IMR-90 (cell line): ENCODE data around the gene ARHGEF4. TPM values are rescaled to one million over a fixed set of nuclear protein-coding genes. Genes with fewer than 3 reads are reported as not detected.

Experiments
- ATAC-seq: fragments of 200-7000 bp; cut with Tn5 transposase; 2 replicates; pipeline ENCODE4 v1.9.1; 2020; ENCODE audit warnings: low read depth, mild to moderate bottlenecking, moderate library complexity
- BruUV-seq: library from RNA; stranded (reverse); fragments of 400-500 nt; replicated peaks from 2 replicates; lab custom pipeline; 2021; lab: Mats Ljungman, UMichigan
- CTCF ChIA-PET: fragments of 300-600 bp; formaldehyde crosslinking; extraction: SDS; loops from one replicate; lab custom pipeline; 2021; ENCODE audit warnings: antibody characterized with exemption; lab: Yijun Ruan, JAX
- POLR2A ChIA-PET: fragments of 300-600 bp; sonication (Branson Sonifier 250); formaldehyde crosslinking; loops from one replicate; lab custom pipeline; 2022; ENCODE audit warnings: antibody characterized with exemption; ENCODE audit not compliant: unreplicated experiment; lab: Charles Lee
- DNase-seq: peaks from one replicate; pipeline ENCODE4 v3.0.0; 2013
- H2AFZ ChIP-seq: replicated peaks from 2 replicates; pipeline ENCODE3; 2013; ENCODE audit warnings: low read length, mild to moderate bottlenecking; ENCODE audit not compliant: poor library complexity
- H2AK5ac ChIP-seq: 2 replicates; pipeline ENCODE4 v1.6.1; 2013; ENCODE audit warnings: low read depth, low read length, inconsistent platforms
- H2AK9ac ChIP-seq: replicated peaks from 2 replicates; pipeline ENCODE3; 2013; ENCODE audit warnings: mild to moderate bottlenecking, low read depth, low read length, moderate library complexity; ENCODE audit not compliant: poor library complexity
- H2BK120ac ChIP-seq: 2 replicates; pipeline ENCODE4 v1.6.1; 2013; ENCODE audit warnings: low read depth, low read length, inconsistent platforms
- H2BK15ac ChIP-seq: 3 replicates; pipeline ENCODE4 v1.6.1; 2013; ENCODE audit warnings: low read depth, low read length, inconsistent platforms
- H2BK20ac ChIP-seq: 2 replicates; pipeline ENCODE4 v1.6.1; 2013; ENCODE audit warnings: low read depth, mild to moderate bottlenecking, inconsistent platforms, low read length, moderate library complexity
- H2BK5ac ChIP-seq: 2 replicates; pipeline ENCODE4 v1.6.1; 2013; ENCODE audit warnings: mild to moderate bottlenecking, low read depth, low read length, inconsistent platforms; ENCODE audit not compliant: poor library complexity, severe bottlenecking
- H3K14ac ChIP-seq: replicated peaks from 2 replicates; pipeline ENCODE4 v1.6.1; 2013; ENCODE audit warnings: low read depth, low read length, inconsistent platforms
- H3K18ac ChIP-seq: 2 replicates; pipeline ENCODE4 v1.6.1; 2013; ENCODE audit warnings: low read depth, low read length, control low read depth
- H3K23ac ChIP-seq: 2 replicates; pipeline ENCODE4 v1.6.1; 2013; ENCODE audit warnings: low read depth, low read length, inconsistent platforms
- H3K27ac ChIP-seq: 2 replicates; pipeline ENCODE4 v1.5.1; 2013; ENCODE audit warnings: mild to moderate bottlenecking, control low read depth, low read length; ENCODE audit not compliant: insufficient read depth
- H3K27me3 ChIP-seq: 2 replicates; pipeline ENCODE4 v1.6.1; 2013; ENCODE audit warnings: low read length; ENCODE audit not compliant: control insufficient read depth, insufficient read depth
- H3K36me3 ChIP-seq: 2 replicates; pipeline ENCODE4 v1.6.1; 2013; ENCODE audit warnings: low read length, mixed read lengths; ENCODE audit not compliant: control insufficient read depth, insufficient read depth
- H3K4ac ChIP-seq: 2 replicates; pipeline ENCODE4 v1.6.1; 2013; ENCODE audit warnings: low read depth, low read length, inconsistent platforms
- H3K4me1 ChIP-seq: 2 replicates; pipeline ENCODE4 v1.6.1; 2013; ENCODE audit warnings: low read length, mixed read lengths; ENCODE audit not compliant: control insufficient read depth, insufficient read depth
- H3K4me2 ChIP-seq: 2 replicates; pipeline ENCODE4 v1.6.1; 2013; ENCODE audit warnings: low read depth, mild to moderate bottlenecking, control low read depth, low read length, moderate library complexity
- H3K4me3 ChIP-seq: 2 replicates; pipeline ENCODE4 v1.5.1; 2013; ENCODE audit warnings: low read depth, mild to moderate bottlenecking, control low read depth, low read length, moderate library complexity; ENCODE audit not compliant: insufficient read depth
- H3K56ac ChIP-seq: 2 replicates; pipeline ENCODE4 v1.6.1; 2013; ENCODE audit warnings: low read length, inconsistent platforms; ENCODE audit not compliant: insufficient read depth; ENCODE audit errors: extremely low read depth
- H3K79me1 ChIP-seq, 2 experiments: 2 replicates each; pipeline ENCODE4 v1.6.1; 2013; ENCODE audit warnings: low read length in 2 of 2, inconsistent platforms in 1 of 2, low read depth in 1 of 2
- H3K9ac ChIP-seq: 2 replicates; pipeline ENCODE4 v1.6.1; 2013; ENCODE audit warnings: low read depth, low read length, control low read depth
- H3K9me1 ChIP-seq: 2 replicates; pipeline ENCODE4 v1.6.1; 2013; ENCODE audit warnings: low read length, inconsistent platforms; ENCODE audit not compliant: insufficient read depth
- H3K9me3 ChIP-seq: 2 replicates; pipeline ENCODE4 v1.6.1; 2013; ENCODE audit warnings: low read length; ENCODE audit not compliant: control insufficient read depth, insufficient read depth
- H4K20me1 ChIP-seq: 2 replicates; pipeline ENCODE4 v1.6.1; 2013; ENCODE audit warnings: low read length, inconsistent platforms; ENCODE audit not compliant: insufficient read depth
- H4K5ac ChIP-seq: 2 replicates; pipeline ENCODE4 v1.6.1; 2013; ENCODE audit warnings: mild to moderate bottlenecking, low read depth, low read length, control low read depth
- H4K8ac ChIP-seq, 2 experiments: 2 replicates each; pipeline ENCODE4 v1.6.1; 2013; ENCODE audit warnings: low read depth in 2 of 2, low read length in 2 of 2, control low read depth in 1 of 2, inconsistent platforms in 1 of 2
- H4K91ac ChIP-seq: 2 replicates; pipeline ENCODE4 v1.6.1; 2013; ENCODE audit warnings: low read depth, low read length, inconsistent platforms; ENCODE audit not compliant: insufficient read depth
- BHLHE40 ChIP-seq: fragments of 150-350 bp; IDR thresholded peaks from 2 replicates; pipeline ENCODE4 v1.6.1; 2016; ENCODE audit warnings: mild to moderate bottlenecking, low read depth, low read length
- CEBPB ChIP-seq: IDR thresholded peaks from 2 replicates; pipeline ENCODE4 v1.6.1; 2012; ENCODE audit warnings: low read depth, low read length, improper control_type of control experiment
- CHD1 ChIP-seq: IDR thresholded peaks from 2 replicates; pipeline ENCODE4 v1.6.1; 2012; ENCODE audit warnings: low read depth, low read length, improper control_type of control experiment
- CTCF ChIP-seq: conservative IDR thresholded peaks from 2 replicates; pipeline ENCODE4 v1.5.1; 2012; ENCODE audit warnings: mild to moderate bottlenecking, low read depth, low read length, improper control_type of control experiment
- ELK1 ChIP-seq: fragments of 150-350 bp; IDR thresholded peaks from 2 replicates; pipeline ENCODE4 v1.6.1; 2016; ENCODE audit warnings: low read depth, mild to moderate bottlenecking, low read length, moderate library complexity, borderline replicate concordance
- FOS ChIP-seq: fragments of 150-350 bp; IDR thresholded peaks from 2 replicates; pipeline ENCODE4 v1.6.1; 2016; ENCODE audit warnings: low read depth, low read length
- MAFK ChIP-seq: IDR thresholded peaks from 2 replicates; pipeline ENCODE4 v1.6.1; 2012; ENCODE audit warnings: low read depth, low read length, improper control_type of control experiment
- MAZ ChIP-seq: IDR thresholded peaks from 2 replicates; pipeline ENCODE4 v1.6.1; 2012; ENCODE audit warnings: low read depth, mild to moderate bottlenecking, low read length, improper control_type of control experiment, moderate library complexity, borderline replicate concordance
- MXI1 ChIP-seq: IDR thresholded peaks from 2 replicates; pipeline ENCODE4 v1.6.1; 2012; ENCODE audit warnings: low read depth, mild to moderate bottlenecking, low read length, moderate library complexity, borderline replicate concordance
- NFE2L2 ChIP-seq: fragments of 150-350 bp; IDR thresholded peaks from 2 replicates; pipeline ENCODE4 v1.6.1; 2016; ENCODE audit warnings: low read depth, mild to moderate bottlenecking, low read length
- POLR2A ChIP-seq: IDR thresholded peaks from 2 replicates; pipeline ENCODE4 v1.6.1; 2012; ENCODE audit warnings: mild to moderate bottlenecking, low read depth, low read length
- RAD21 ChIP-seq: IDR thresholded peaks from 2 replicates; pipeline ENCODE4 v1.6.1; 2012; ENCODE audit warnings: low read length, improper control_type of control experiment
- RCOR1 ChIP-seq: IDR thresholded peaks from 2 replicates; pipeline ENCODE4 v1.6.1; 2012; ENCODE audit warnings: mild to moderate bottlenecking, low read length, improper control_type of control experiment; ENCODE audit not compliant: insufficient replicate concordance
- RFX5 ChIP-seq: IDR thresholded peaks from 2 replicates; pipeline ENCODE4 v1.8.0; 2012; ENCODE audit warnings: low read depth, mild to moderate bottlenecking, low read length, moderate library complexity
- SMC3 ChIP-seq: fragments of 150-350 bp; IDR thresholded peaks from 2 replicates; pipeline ENCODE4 v1.6.1; 2016; ENCODE audit warnings: low read depth, mild to moderate bottlenecking, antibody characterized with exemption, low read length, moderate library complexity
- USF2 ChIP-seq: fragments of 150-350 bp; IDR thresholded peaks from 2 replicates; pipeline ENCODE4 v1.6.1; 2017; ENCODE audit warnings: mild to moderate bottlenecking, antibody characterized with exemption, low read length, low read depth
- WGBS, 2 experiments: methylation state at CpG; one replicate each; pipeline versions ENCODE4 v1.1.5 to v1.1.7; 2013; ENCODE audit warnings: missing lambda C conversion rate in 2 of 2; ENCODE audit not compliant: insufficient read length in 1 of 2; ENCODE audit errors: extremely low coverage in 2 of 2; 5-methylcytosine and 5-hydroxymethylcytosine counted together
- dilution Hi-C: fragments of 300-500 bp; cut with HindIII; formaldehyde crosslinking; loops from one replicate; pipeline ENCODE4 v1.14.3; 2018; ENCODE audit warnings: low sequenced_read_pairs; ENCODE audit not compliant: unreplicated experiment
- in situ Hi-C: fragments of 300-500 bp; cut with MboI; formaldehyde crosslinking; loops from 3 replicates; pipeline ENCODE4 v1.14.3; 2019; ENCODE audit warnings: low sequenced_read_pairs, inconsistent platforms, mixed read lengths
- intact Hi-C: fragments of 100-400 bp; cut with micrococcal nuclease; formaldehyde crosslinking; loops from 2 replicates; pipeline ENCODE4 v1.10.0; 2022
- polyA plus RNA-seq, 3 experiments: library from polyadenylated mRNA; depleted of rRNA; stranded (reverse); fragments of >200 nt; gene quantifications; 2 replicates each; pipeline ENCODE4 v1.2.3, GENCODE V29; 2012; ENCODE audit warnings: low replicate concordance in 1 of 3
- total RNA-seq: library from RNA; depleted of rRNA; stranded (reverse); fragments of >200 nt; gene quantifications from 2 replicates; pipeline ENCODE4 v1.2.3, GENCODE V29; 2012

The ARHGEF4 gene
- total and polyA plus RNA-seq, 2 of the 4 experiments (the other 2 are of a cell fraction) = 2.7 to 5.0 TPM

- Histone ChIP-seq H3K4me2 (no peak overlapping the region), H2AFZ (no peak overlapping the region), H3K9me1 (no peaks in the 10 kb centered on the region), H3K27ac (no peak overlapping the region), H3K4ac (no peak overlapping the region), H4K91ac (no peak overlapping the region), H3K9me3 (no peaks in the 10 kb centered on the region), H3K79me1 (no peaks in the 10 kb centered on the region), H2AK5ac (no peak overlapping the region), H2BK5ac (no peak overlapping the region), H4K20me1 (no peaks in the 10 kb centered on the region), H2BK20ac (no peak overlapping the region), H3K4me3 (no peak overlapping the region), H3K9ac (no peak overlapping the region), H3K56ac (no peak overlapping the region), H3K23ac (no peak overlapping the region), H3K36me3 (no peaks in the 10 kb centered on the region), H3K18ac (no peak overlapping the region), H3K14ac (no peak overlapping the region), H3K4me1 (no peaks in the 10 kb centered on the region), H4K5ac (no peak overlapping the region), H2BK15ac (no peak overlapping the region), H2BK120ac (no peak overlapping the region), H2AK9ac (no peak overlapping the region), H4K8ac (no peak overlapping the region), H3K27me3 (peaks cover 40% of the 10 kb centered on the region)
- in situ Hi-C loops = no loop called here
- CTCF ChIA-PET = no interaction called here
- ATAC-seq (no peak), DNase-seq (no peak)
- WGBS, 2 experiments = 63% methylated on average over 1 of the region's 3 CpGs; no CpG with 5 or more reads in 1 of the 2 experiments
- POLR2A ChIA-PET = no interaction called here
- TF ChIP-seq POLR2A (no peak), RFX5 (no peak), NFE2L2 (no peak), BHLHE40 (no peak), CTCF (no peak), RAD21 (no peak), FOS (no peak), RCOR1 (no peak), MXI1 (no peak), CEBPB (no peak), ELK1 (no peak), CHD1 (no peak), SMC3 (no peak), MAZ (no peak), USF2 (no peak), MAFK (no peak)
- BruUV-seq = no TSS peak
- dilution Hi-C loops = no loop called here
- intact Hi-C loops = no loop called here
Observed at GRCh38 chr2:130964931-130965330, 128.2 kb downstream of the ARHGEF4 start.
